H1 (cell line): ENCODE measurements around the gene PEPD. TPM values are rescaled to one million over a fixed set of nuclear protein-coding genes. Genes with fewer than 3 reads are reported as not detected.

Experiments
- CTCF ChIA-PET: fragments of 300-600 bp; sonication (Branson Sonifier 250); formaldehyde crosslinking; loops from one replicate; lab custom pipeline; 2021; ENCODE audit not compliant: partially characterized antibody; lab: Charles Lee
- POLR2A ChIA-PET: fragments of 300-600 bp; sonication (Branson Sonifier 250); formaldehyde crosslinking; loops from one replicate; lab custom pipeline; 2021; ENCODE audit warnings: inconsistent platforms; ENCODE audit not compliant: partially characterized antibody; lab: Charles Lee
- DNase-seq, 2 experiments: peaks; one replicate each; pipeline versions ENCODE4 v3.0.0 to v3.0.0-alpha.2; 2010 to 2022; ENCODE audit warnings: low spot score in 2 of 2, low read depth in 1 of 2, mixed read lengths in 1 of 2
- FAIRE-seq: peaks from 2 replicates; lab custom pipeline; 2011; peaks lifted over from hg19 to GRCh38; lab: Jason Lieb, UNC
- H2AFZ ChIP-seq: 2 replicates; pipeline ENCODE4 v1.8.1; 2012; ENCODE audit warnings: low read length, inconsistent platforms
- H2AK5ac ChIP-seq: 2 replicates; pipeline ENCODE4 v1.6.1; 2013; ENCODE audit warnings: low read depth, low read length
- H2BK120ac ChIP-seq: replicated peaks from 2 replicates; pipeline ENCODE3; 2013; ENCODE audit warnings: low read depth, low read length, inconsistent platforms
- H2BK12ac ChIP-seq: 2 replicates; pipeline ENCODE4 v1.6.1; 2013; ENCODE audit warnings: low read depth, low read length
- H2BK15ac ChIP-seq: 2 replicates; pipeline ENCODE4 v1.6.1; 2013; ENCODE audit warnings: low read length
- H2BK20ac ChIP-seq: 2 replicates; pipeline ENCODE4 v1.6.1; 2013; ENCODE audit warnings: low read length
- H2BK5ac ChIP-seq: 2 replicates; pipeline ENCODE4 v1.6.1; 2013; ENCODE audit warnings: low read depth, low read length
- H3K14ac ChIP-seq: 2 replicates; pipeline ENCODE4 v1.6.1; 2013; ENCODE audit warnings: inconsistent platforms; ENCODE audit not compliant: insufficient read length
- H3K18ac ChIP-seq: 2 replicates; pipeline ENCODE4 v1.6.1; 2013; ENCODE audit warnings: low read length; ENCODE audit errors: extremely low read depth
- H3K23ac ChIP-seq: 2 replicates; pipeline ENCODE4 v1.6.1; 2013; ENCODE audit warnings: inconsistent platforms; ENCODE audit not compliant: insufficient read length
- H3K23me2 ChIP-seq: 2 replicates; pipeline ENCODE4 v1.6.1; 2013; ENCODE audit warnings: low read depth, low read length
- H3K27ac ChIP-seq: 2 replicates; pipeline ENCODE4 v1.6.1; 2011; ENCODE audit warnings: low read depth, low read length, inconsistent platforms
- H3K27me3 ChIP-seq, 4 experiments: replicated peaks in 1 of 4; 1 replicate in 1 of 4; 2 replicates in 3 of 4; pipeline versions ENCODE4 v1.6.1 to v1.8.1; 2011 to 2013; ENCODE audit warnings: low read length in 3 of 4, mild to moderate bottlenecking in 3 of 4, inconsistent platforms in 2 of 4, mixed read lengths in 2 of 4, moderate library complexity in 1 of 4; ENCODE audit not compliant: control insufficient read depth in 3 of 4, insufficient read depth in 3 of 4; ENCODE audit errors: extremely low read depth in 1 of 4
- H3K36me3 ChIP-seq, 4 experiments: 2 replicates each; pipeline versions ENCODE4 v1.6.1 to v1.8.1; 2011 to 2013; ENCODE audit warnings: mild to moderate bottlenecking in 4 of 4, low read length in 3 of 4, moderate library complexity in 2 of 4, control low read depth in 1 of 4, inconsistent platforms in 1 of 4; ENCODE audit not compliant: insufficient read depth in 4 of 4, control insufficient read depth in 2 of 4
- H3K4ac ChIP-seq: replicated peaks from 2 replicates; pipeline ENCODE3; 2013; ENCODE audit warnings: low read length, low read depth, mixed read lengths, inconsistent platforms; ENCODE audit not compliant: insufficient read length
- H3K4me1 ChIP-seq, 4 experiments: replicated peaks in 1 of 4; 1 replicate in 1 of 4; 2 replicates in 3 of 4; pipeline versions ENCODE4 v1.6.1 to v1.8.1; 2011 to 2013; ENCODE audit warnings: low read length in 3 of 4, inconsistent platforms in 2 of 4, mixed read lengths in 1 of 4; ENCODE audit not compliant: insufficient read depth in 4 of 4, control insufficient read depth in 3 of 4
- H3K4me2 ChIP-seq, 2 experiments: 2 replicates each; pipeline versions ENCODE4 v1.6.1 to v1.8.1; 2011 to 2013; ENCODE audit warnings: low read depth in 2 of 2, low read length in 2 of 2, control low read depth in 1 of 2, inconsistent platforms in 1 of 2, mild to moderate bottlenecking in 1 of 2; ENCODE audit not compliant: insufficient read depth in 1 of 2
- H3K4me3 ChIP-seq, 4 experiments: fragments of 200-600, 300-600 bp in 1 of 4; sonication (generic), shearing (Covaris generic), sonication (Bioruptor Twin) in 1 of 4; 2 replicates each; pipeline versions ENCODE4 v1.5.1 to v1.8.1; 2011 to 2016; ENCODE audit warnings: low read length in 4 of 4, low read depth in 3 of 4, control low read depth in 2 of 4, inconsistent platforms in 2 of 4, mild to moderate bottlenecking in 2 of 4, mixed read lengths in 1 of 4, moderate library complexity in 1 of 4; ENCODE audit not compliant: insufficient read depth in 2 of 4; ENCODE audit errors: extremely low read depth in 1 of 4
- H3K56ac ChIP-seq: replicated peaks from 2 replicates; pipeline ENCODE3; 2013; ENCODE audit warnings: low read depth, mild to moderate bottlenecking, mixed read lengths, low read length, inconsistent platforms; ENCODE audit not compliant: insufficient read length
- H3K79me1 ChIP-seq: 2 replicates; pipeline ENCODE4 v1.6.1; 2013; ENCODE audit warnings: low read depth, low read length, control low read depth
- H3K79me2 ChIP-seq, 2 experiments: 2 replicates each; pipeline versions ENCODE4 v1.6.1 to v1.8.1; 2012 to 2013; ENCODE audit warnings: low read length in 2 of 2, mild to moderate bottlenecking in 2 of 2, inconsistent platforms in 1 of 2; ENCODE audit not compliant: insufficient read depth in 2 of 2, control insufficient read depth in 1 of 2
- H3K9ac ChIP-seq, 4 experiments: replicated peaks in 1 of 4; 1 replicate in 1 of 4; 2 replicates in 3 of 4; pipeline versions ENCODE4 v1.6.1 to v1.8.1; 2011 to 2013; ENCODE audit warnings: low read depth in 3 of 4, low read length in 3 of 4, control low read depth in 2 of 4, mild to moderate bottlenecking in 2 of 4, moderate library complexity in 2 of 4, inconsistent platforms in 1 of 4; ENCODE audit errors: extremely low read depth in 1 of 4
- H3K9me3 ChIP-seq, 2 experiments: 2 replicates each; pipeline versions ENCODE4 v1.6.1 to v1.8.1; 2012 to 2013; ENCODE audit warnings: mild to moderate bottlenecking in 2 of 2, moderate library complexity in 2 of 2, control low read depth in 1 of 2, inconsistent platforms in 1 of 2, low read depth in 1 of 2, low read length in 1 of 2, mixed read lengths in 1 of 2; ENCODE audit not compliant: insufficient read depth in 2 of 2
- H4K20me1 ChIP-seq, 2 experiments: replicated peaks in 1 of 2; 2 replicates each; pipeline versions ENCODE3 to v1.8.1; 2011 to 2013; ENCODE audit warnings: inconsistent platforms in 2 of 2, low read length in 2 of 2, mild to moderate bottlenecking in 1 of 2; ENCODE audit not compliant: insufficient read depth in 2 of 2, control insufficient read depth in 1 of 2
- H4K5ac ChIP-seq: 2 replicates; pipeline ENCODE4 v1.6.1; 2013; ENCODE audit warnings: low read length, low read depth, mixed read lengths, inconsistent platforms; ENCODE audit not compliant: insufficient read length
- H4K8ac ChIP-seq: 2 replicates; pipeline ENCODE4 v1.8.0; 2013; ENCODE audit warnings: mild to moderate bottlenecking, moderate library complexity, low read length, inconsistent platforms; ENCODE audit not compliant: insufficient read depth; ENCODE audit errors: extremely low read depth
- H4K91ac ChIP-seq: replicated peaks from 2 replicates; pipeline ENCODE3; 2013; ENCODE audit warnings: low read length, mixed read lengths, inconsistent platforms; ENCODE audit not compliant: insufficient read length
- ATF3 ChIP-seq: IDR thresholded peaks from 2 replicates; pipeline ENCODE4 v1.6.1; 2011; ENCODE audit warnings: low read depth, mild to moderate bottlenecking, low read length; ENCODE audit not compliant: insufficient read depth
- BRCA1 ChIP-seq: IDR thresholded peaks from 2 replicates; pipeline ENCODE4 v1.6.1; 2012; ENCODE audit warnings: low read depth, low read length, improper control_type of control experiment
- CREB1 ChIP-seq: IDR thresholded peaks from 2 replicates; pipeline ENCODE4 v1.6.1; 2012; ENCODE audit warnings: inconsistent platforms
- EGR1 ChIP-seq: IDR thresholded peaks from 2 replicates; pipeline ENCODE4 v1.6.1; 2011; ENCODE audit warnings: low read depth, low read length, borderline replicate concordance
- POLR2A ChIP-seq, 2 experiments: IDR thresholded peaks; 1 replicate in 1 of 2; 2 replicates in 1 of 2; pipeline ENCODE4 v1.6.1; 2011; ENCODE audit warnings: low read depth in 2 of 2, low read length in 2 of 2, mild to moderate bottlenecking in 2 of 2; ENCODE audit errors: control extremely low read depth in 1 of 2
- POLR2AphosphoS5 ChIP-seq: IDR thresholded peaks from 2 replicates; pipeline ENCODE4 v1.6.1; 2011; ENCODE audit warnings: low read depth, low read length
- RBBP5 ChIP-seq: IDR thresholded peaks from 2 replicates; pipeline ENCODE4 v1.7.1; 2012; ENCODE audit warnings: low read depth, mild to moderate bottlenecking, inconsistent platforms, low read length, moderate library complexity, borderline replicate concordance
- RNF2 ChIP-seq: fragments of 200-900, 300-1000 bp; sonication (generic); IDR thresholded peaks from 2 replicates; pipeline ENCODE4 v1.7.1; 2016; ENCODE audit warnings: borderline replicate concordance, low read depth, mild to moderate bottlenecking, antibody characterized with exemption, low read length; ENCODE audit not compliant: poor library complexity, severe bottlenecking; ENCODE audit errors: missing control alignments
- SAP30 ChIP-seq: fragments of 300-600 bp; sonication (generic); IDR thresholded peaks from 2 replicates; pipeline ENCODE4 v1.7.1; 2012; ENCODE audit warnings: low read length, moderate library complexity, mild to moderate bottlenecking, inconsistent platforms; ENCODE audit not compliant: insufficient read depth, insufficient replicate concordance
- SIN3A ChIP-seq, 2 experiments: IDR thresholded peaks in 1 of 2; conservative IDR thresholded peaks in 1 of 2; 2 replicates each; pipeline ENCODE4 v1.6.1; 2011 to 2012; ENCODE audit warnings: low read length in 2 of 2, improper control_type of control experiment in 1 of 2, low read depth in 1 of 2, mild to moderate bottlenecking in 1 of 2
- SIX5 ChIP-seq: IDR thresholded peaks from 2 replicates; pipeline ENCODE4 v1.6.1; 2011; ENCODE audit warnings: mild to moderate bottlenecking, low read depth, low read length
- SP4 ChIP-seq: IDR thresholded peaks from 2 replicates; pipeline ENCODE4 v1.6.1; 2012; ENCODE audit warnings: low read length, inconsistent platforms
- SRF ChIP-seq: IDR thresholded peaks from 2 replicates; pipeline ENCODE4 v1.6.1; 2011; ENCODE audit warnings: mild to moderate bottlenecking, low read depth, low read length, moderate library complexity
- TCF12 ChIP-seq: IDR thresholded peaks from 2 replicates; pipeline ENCODE4 v1.6.1; 2011; ENCODE audit warnings: low read depth, mild to moderate bottlenecking, low read length
- TEAD4 ChIP-seq: IDR thresholded peaks from 2 replicates; pipeline ENCODE4 v1.6.1; 2012; ENCODE audit warnings: low read depth, low read length, inconsistent platforms, mixed read lengths
- WGBS, 2 experiments: shearing (Covaris generic) in 1 of 2; methylation state at CpG; one replicate each; pipeline versions ENCODE4 v1.1.6 to v1.1.7; 2013 to 2015; ENCODE audit warnings: low lambda C conversion rate in 2 of 2, mixed read lengths in 2 of 2, inconsistent platforms in 1 of 2, low coverage in 1 of 2, missing lambda C conversion rate in 1 of 2; ENCODE audit not compliant: insufficient replicate concordance in 2 of 2, insufficient coverage in 1 of 2, insufficient read length in 1 of 2; ENCODE audit errors: extremely low coverage in 1 of 2, missing lambda C conversion rate in 1 of 2; 5-methylcytosine and 5-hydroxymethylcytosine counted together
- polyA plus RNA-seq, 7 experiments: library from polyadenylated mRNA; depleted of rRNA in 3 of 7; stranded (reverse) in 5 of 7; unstranded in 2 of 7; fragments of >200 nt in 5 of 7; fragments of 200-250 nt in 2 of 7; gene quantifications; 1 replicate in 5 of 7; 2 replicates in 1 of 7; 4 replicates in 1 of 7; pipeline versions ENCODE4 v1.2.1 to v1.2.3, GENCODE V29; 2011 to 2013; ENCODE audit warnings: missing spikeins in 2 of 7, mixed read lengths in 2 of 7
- total RNA-seq: library from RNA; stranded (reverse); fragmentation: NEBNext Ultra II Directional; extraction: Animal tissue kit (Norgen Biotek cat#: 25700); gene quantifications from 2 replicates; pipeline ENCODE4 v1.2.1, GENCODE V29; 2021

PEPD gene
- total and polyA plus RNA-seq, 2 of the 8 experiments (the other 6 are each of a cell fraction or from before 2014, with no cell fraction given): 84.1 to 178 TPM

- Histone ChIP-seq H2BK15ac (no peak overlapping the region), H3K23ac (no peak overlapping the region), H3K4me1 (peaks cover 0 to 11% (median 0%) of the 10 kb centered on the region in 4 experiments; a peak in 3 of 7 replicates), H3K27ac (no peak overlapping the region), H3K4ac (no peak overlapping the region), H4K91ac (no peak overlapping the region), H3K27me3 (no peaks in the 10 kb centered on the region), H4K5ac (no peak overlapping the region), H2BK5ac (no peak overlapping the region), H2AK5ac (no peak overlapping the region), H3K14ac (no peak overlapping the region), H4K20me1 (no peaks in the 10 kb centered on the region), H3K18ac (no peak overlapping the region), H2BK20ac (no peak overlapping the region), H3K4me2 (no peak overlapping the region), H3K56ac (no peak overlapping the region), H2AFZ (no peak overlapping the region), H2BK12ac (no peak overlapping the region), H3K36me3 (no peaks in the 10 kb centered on the region), H3K79me2 (no peaks in the 10 kb centered on the region), H2BK120ac (no peak overlapping the region), H3K4me3 (no peak overlapping the region), H3K9me3 (no peaks in the 10 kb centered on the region), H3K23me2 (no peaks in the 10 kb centered on the region), H3K79me1 (no peaks in the 10 kb centered on the region), H4K8ac (no peak overlapping the region), H3K9ac (no peak overlapping the region; a peak in 1 of 7 replicates)
- POLR2A ChIA-PET: no interaction called here
- no peak for FAIRE-seq
- WGBS, 2 experiments: 91% methylated on average over 6 of the region's 6 CpGs; no CpG with 5 or more reads in 1 of the 2 experiments
- no peak for DNase-seq
- CTCF ChIA-PET: interaction anchor here (1.1 kb wide), 1 partner anchor 135 kb away, joined by 3 read pairs; no protein-coding TSS in a partner anchor
- TF ChIP-seq TCF12 (no peak), EGR1 (no peak), CREB1 (no peak), TEAD4 (no peak), RNF2 (no peak), SIN3A (conservative IDR thresholded peaks at IDR 0.05 in 1 of 2, IDR thresholded peaks at IDR 0.05 in 1 of 2; ENCODE audit: low read depth in 1 of 2, low read length in 2 of 2) (no peak), SP4 (no peak), BRCA1 (no peak), SIX5 (no peak), SRF (no peak), POLR2A (IDR thresholded peaks at IDR 0.05; ENCODE audit: control extremely low read depth in 1 of 2, low read depth in 2 of 2, low read length in 2 of 2) (no peak), ATF3 (no peak), RBBP5 (no peak), POLR2AphosphoS5 (no peak), SAP30 (no peak)
These were observed 30.1 kb upstream of the PEPD start for GRCh38 chr19:33551676-33552075.
